HEK293T (cell line): ENCODE data around the gene SBNO2.

ENCODE experiments used
- BHLHE40 ChIP-seq: fragments of 450-650 bp; IDR thresholded peaks from 2 replicates; pipeline ENCODE4 v1.6.1; 2016; ENCODE audit warnings: mild to moderate bottlenecking, moderate library complexity, borderline replicate concordance
- CTBP1 ChIP-seq: fragments of 450-650 bp; IDR thresholded peaks from 2 replicates; pipeline ENCODE4 v1.6.1; 2016; ENCODE audit warnings: borderline replicate concordance
- ELF4 ChIP-seq: fragments of 450-650 bp; IDR thresholded peaks from 2 replicates; pipeline ENCODE4 v1.6.1; 2017; ENCODE audit warnings: antibody characterized with exemption
- FOXM1 ChIP-seq: fragments of 450-650 bp; IDR thresholded peaks from 2 replicates; pipeline ENCODE4 v1.6.1; 2017; ENCODE audit warnings: mild to moderate bottlenecking, borderline replicate concordance
- SP1 ChIP-seq: fragments of 450-650 bp; IDR thresholded peaks from 2 replicates; pipeline ENCODE4 v1.6.1; 2017
- SUZ12 ChIP-seq: fragments of 450-650 bp; IDR thresholded peaks from 2 replicates; pipeline ENCODE4 v1.6.1; 2016; ENCODE audit warnings: mild to moderate bottlenecking
- TARDBP ChIP-seq: fragments of 450-650 bp; IDR thresholded peaks from 2 replicates; pipeline ENCODE4 v1.6.1; 2016
- ZNF384 ChIP-seq: fragments of 450-650 bp; IDR thresholded peaks from 2 replicates; pipeline ENCODE4 v1.6.1; 2016
- TF ChIP-seq, protein P1 (sequence below): fragments of 450-650 bp; IDR thresholded peaks from 2 replicates; pipeline ENCODE4 v1.6.1; 2016

- TF ChIP-seq ELF4 (no peak), FOXM1 (no peak), BHLHE40 (no peak), SP1 (no peak), SUZ12 (no peak), CTBP1 (no peak), TARDBP (no peak), ZNF384 (no peak)
- TF ChIP-seq, protein P1, sequence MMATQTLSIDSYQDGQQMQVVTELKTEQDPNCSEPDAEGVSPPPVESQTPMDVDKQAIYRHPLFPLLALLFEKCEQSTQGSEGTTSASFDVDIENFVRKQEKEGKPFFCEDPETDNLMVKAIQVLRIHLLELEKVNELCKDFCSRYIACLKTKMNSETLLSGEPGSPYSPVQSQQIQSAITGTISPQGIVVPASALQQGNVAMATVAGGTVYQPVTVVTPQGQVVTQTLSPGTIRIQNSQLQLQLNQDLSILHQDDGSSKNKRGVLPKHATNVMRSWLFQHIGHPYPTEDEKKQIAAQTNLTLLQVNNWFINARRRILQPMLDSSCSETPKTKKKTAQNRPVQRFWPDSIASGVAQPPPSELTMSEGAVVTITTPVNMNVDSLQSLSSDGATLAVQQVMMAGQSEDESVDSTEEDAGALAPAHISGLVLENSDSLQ: no peak
These were observed 46.9 kb downstream of the SBNO2 start for GRCh38 chr19:1126984-1127760.
